K562 (cell line): ENCODE results near the gene FCHO1. TPM values are rescaled to one million over a fixed set of nuclear protein-coding genes. Genes with fewer than 3 reads are reported as not detected.
A peak's percentile ranks its signal among the peaks of the same experiment; 100 is the strongest.

Experiments
- ATF3 ChIP-seq, 2 experiments: fragments of 450-650 bp in 1 of 2; sonication (generic) in 1 of 2; formaldehyde crosslinking in 1 of 2; IDR thresholded peaks in 1 of 2; conservative IDR thresholded peaks in 1 of 2; 2 replicates each; pipeline versions ENCODE4 v1.6.1 to v1.8.1; 2016 to 2023; ENCODE audit warnings: mild to moderate bottlenecking in 2 of 2, moderate library complexity in 2 of 2, inconsistent platforms in 1 of 2, missing genetic modification reagents in 1 of 2
- BCOR ChIP-seq: fragments of 450-650 bp; IDR thresholded peaks from 2 replicates; pipeline ENCODE4 v1.6.1; 2016
- BRD9 ChIP-seq: fragments of 450-650 bp; IDR thresholded peaks from 2 replicates; pipeline ENCODE4 v1.6.1; 2018; ENCODE audit warnings: low read depth; ENCODE audit not compliant: partially characterized antibody
- CTBP1 ChIP-seq: fragments of 450-650 bp; IDR thresholded peaks from 2 replicates; pipeline ENCODE4 v1.6.1; 2016; ENCODE audit warnings: borderline replicate concordance
- DACH1 ChIP-seq: fragments of 450-650 bp; IDR thresholded peaks from 2 replicates; pipeline ENCODE4 v1.6.1; 2018; ENCODE audit not compliant: partially characterized antibody
- ESRRA ChIP-seq: fragments of 450-650 bp; IDR thresholded peaks from 2 replicates; pipeline ENCODE4 v1.6.1; 2014; ENCODE audit warnings: low read depth, mild to moderate bottlenecking, moderate library complexity, borderline replicate concordance
- HDAC2 ChIP-seq: fragments of 450-650 bp; IDR thresholded peaks from 2 replicates; pipeline ENCODE4 v1.6.1; 2016; ENCODE audit warnings: mild to moderate bottlenecking
- KDM1A ChIP-seq, 2 experiments: fragments of 450-650 bp; IDR thresholded peaks; 2 replicates each; pipeline ENCODE4 v1.6.1; 2016; ENCODE audit warnings: mild to moderate bottlenecking in 2 of 2
- KHSRP ChIP-seq: fragments of 450-650 bp; IDR thresholded peaks from 2 replicates; pipeline ENCODE4 v1.6.1; 2017
- NFXL1 ChIP-seq: fragments of 450-650 bp; formaldehyde crosslinking; IDR thresholded peaks from 2 replicates; pipeline ENCODE4 v1.4.0; 2021; ENCODE audit warnings: mild to moderate bottlenecking
- RBM25 ChIP-seq: fragments of 200-400 bp; formaldehyde crosslinking; IDR thresholded peaks from 2 replicates; pipeline ENCODE4 v1.6.1; 2018; ENCODE audit warnings: low read length, low read depth, moderate library complexity; ENCODE audit not compliant: severe bottlenecking
- RBM39 ChIP-seq: fragments of 200-400 bp; formaldehyde crosslinking; optimal IDR thresholded peaks from 2 replicates; pipeline ENCODE3; 2018; ENCODE audit warnings: low read depth, low read length
- RCOR1 ChIP-seq, 2 experiments: IDR thresholded peaks; 2 replicates each; pipeline ENCODE4 v1.6.1; 2012; ENCODE audit warnings: low read depth in 2 of 2, low read length in 2 of 2, borderline replicate concordance in 1 of 2, improper control_type of control experiment in 1 of 2
- RNF2 ChIP-seq: sonication (generic); IDR thresholded peaks from 2 replicates; pipeline ENCODE4 v1.6.1; 2016
- SMARCA5 ChIP-seq: fragments of 450-650 bp; IDR thresholded peaks from 2 replicates; pipeline ENCODE4 v1.6.1; 2016
- SP1 ChIP-seq: sonication (generic); formaldehyde crosslinking; IDR thresholded peaks from 2 replicates; pipeline ENCODE4 v1.8.1; 2022; ENCODE audit warnings: mild to moderate bottlenecking, missing genetic modification reagents
- TCF7L2 ChIP-seq: fragments of 150-350 bp; IDR thresholded peaks from 2 replicates; pipeline ENCODE4 v1.6.1; 2016; ENCODE audit warnings: low read depth, mild to moderate bottlenecking, low read length, moderate library complexity
- ZFP36 ChIP-seq: fragments of 150-350 bp; IDR thresholded peaks from 2 replicates; pipeline ENCODE4 v1.6.1; 2018; ENCODE audit warnings: low read length, low read depth; ENCODE audit not compliant: partially characterized antibody
- ZNF592 ChIP-seq: fragments of 450-650 bp; IDR thresholded peaks from 2 replicates; pipeline ENCODE4 v1.6.1; 2017; ENCODE audit warnings: antibody characterized with exemption, mild to moderate bottlenecking
- polyA plus RNA-seq, 8 experiments: library from polyadenylated mRNA; depleted of rRNA in 4 of 8; stranded (reverse) in 5 of 8; unstranded in 3 of 8; fragments of >200 nt; fragmentation: Nextera tagmentation in 2 of 8; fragmentation: Illumina TruSeq in 1 of 8; extraction: Ambion mirVana in 2 of 8; extraction: Trizol in 1 of 8; gene quantifications; 2 replicates each; pipeline versions ENCODE4 v1.2.1 to v1.2.3, GENCODE V29; 2011 to 2014; ENCODE audit warnings: inconsistent platforms in 1 of 8, missing spikeins in 1 of 8
- total RNA-seq, 7 experiments: library from RNA; depleted of rRNA in 6 of 7; stranded (reverse); fragments of >200 nt in 6 of 7; fragmentation: Illumina TruSeq in 2 of 7; extraction: Trizol in 2 of 7; gene quantifications; 2 replicates each; pipeline versions ENCODE4 v1.2.1 to v1.2.3, GENCODE V29; 2011 to 2021; ENCODE audit warnings: low replicate concordance in 1 of 7

Gene FCHO1
- total and polyA plus RNA-seq, 9 of the 15 experiments (the other 6 are each of a cell fraction or from before 2014, with no cell fraction given) = 0.21 to 58.9 (median 18.3) TPM

- TF ChIP-seq SP1 = 0 out of 2 replicates have a peak, but pooled peaks have one; percentile 46
- peak in 1 of 2 experiments; percentile 78; a peak in 2 of 4 replicates for TF ChIP-seq RCOR1 (IDR thresholded peaks at IDR 0.05; ENCODE audit: borderline replicate concordance in 1 of 2, low read depth in 2 of 2, low read length in 2 of 2)
- TF ChIP-seq TCF7L2 = no peak
- peak; percentile 89 for TF ChIP-seq BRD9
- no peak for TF ChIP-seq RBM39
- no peak for TF ChIP-seq RNF2
- TF ChIP-seq ZNF592 = peak; percentile 28; the same call in 1 of the 2 replicates
- TF ChIP-seq RBM25 = peak; percentile 55
- peak; percentile 55; the same call in 1 of the 2 replicates for TF ChIP-seq CTBP1
- TF ChIP-seq ESRRA = peak; percentile 92
- peak; percentile 82 for TF ChIP-seq DACH1
- TF ChIP-seq NFXL1 (CRISPR knock-in tag) = no peak
- peak; percentile 57 to 78; a peak in 3 of 4 replicates for TF ChIP-seq KDM1A (IDR thresholded peaks at IDR 0.05)
- no peak for TF ChIP-seq KHSRP
- TF ChIP-seq BCOR = peak; percentile 92
- TF ChIP-seq ATF3 (IDR thresholded peaks at IDR 0.05) = peak; percentile 20; the same call in 1 of the 2 replicates
- TF ChIP-seq ATF3 (CRISPR knock-in tag; conservative IDR thresholded peaks at IDR 0.05) = no peak
- peak; percentile 56; the same call in 1 of the 2 replicates for TF ChIP-seq SMARCA5
- peak; percentile 96 for TF ChIP-seq ZFP36
- TF ChIP-seq HDAC2 = peak; percentile 60; the same call in 1 of the 2 replicates
Observed at GRCh38 chr19:17749912-17750317, 1.4 kb upstream of the FCHO1 start (continued).
